ENCODE data around the gene CYP3A4. TPM values are rescaled to one million over a fixed set of nuclear protein-coding genes. Genes with fewer than 3 reads are reported as not detected.
"Not testable (repeated sequence)": the region's sequence is repeated elsewhere in the genome, so short reads cannot be mapped to it uniquely, and the experiment has no call there.

CYP3A4 gene
- total RNA-seq: not detected in 2 replicates

DNA sequence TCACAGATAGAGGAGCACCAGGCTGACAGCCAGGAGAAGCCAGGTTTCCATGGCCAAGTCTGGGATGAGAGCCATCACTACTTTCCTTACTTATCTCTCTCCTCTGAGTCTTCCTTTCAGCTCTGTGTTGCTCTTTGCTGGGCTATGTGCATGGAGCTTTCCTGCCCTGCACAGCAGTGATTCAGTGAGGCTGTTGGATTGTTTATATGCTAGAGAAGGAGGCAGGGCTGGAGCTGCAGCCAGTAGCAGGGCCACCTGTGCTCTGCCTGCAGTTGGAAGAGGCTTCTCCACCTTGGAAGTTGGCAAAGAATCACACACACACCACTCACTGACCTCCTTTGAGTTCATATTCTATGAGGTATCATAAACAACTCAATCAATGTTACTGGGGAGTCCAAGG is at the start of gene CYP3A4:
Gene CYP3A4 (minus strand): TSS at position 178 of the 400 bp plus-strand sequence. CDS start 103 bp downstream, at position 75.
- DNase-seq (ENCODE audit: low read depth, low spot score): no peak

DNA sequence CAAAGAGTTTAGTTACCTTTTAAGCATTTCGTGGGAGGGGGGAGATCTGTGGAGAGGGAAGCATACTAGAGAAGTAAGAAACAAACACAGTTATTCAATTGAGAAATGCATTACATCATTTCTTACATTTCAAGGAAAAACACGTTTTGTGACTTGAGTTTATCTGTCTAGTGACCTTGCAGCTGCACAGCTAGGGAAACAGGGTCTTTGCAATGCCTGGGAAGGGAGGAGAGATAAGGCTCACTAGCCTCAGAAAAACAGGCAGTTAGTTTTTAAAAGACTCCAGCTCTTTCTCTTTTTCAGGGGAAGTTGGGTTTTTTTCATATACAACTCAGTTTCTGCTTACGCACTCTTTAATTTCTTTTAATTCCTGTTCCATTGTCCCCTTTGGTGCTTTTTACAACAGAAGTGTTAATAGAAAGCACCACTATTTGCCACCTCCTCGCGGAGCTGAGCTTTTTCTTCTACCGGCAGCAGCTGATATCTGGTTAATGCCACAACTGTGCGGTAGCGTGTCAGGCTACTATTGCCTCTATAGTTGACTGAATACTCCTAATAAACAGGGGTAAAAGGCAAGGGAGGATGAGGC is 49.4 kb upstream of the CYP3A4 start:
- no peak for DNase-seq (ENCODE audit: low read depth, low spot score)

DNA sequence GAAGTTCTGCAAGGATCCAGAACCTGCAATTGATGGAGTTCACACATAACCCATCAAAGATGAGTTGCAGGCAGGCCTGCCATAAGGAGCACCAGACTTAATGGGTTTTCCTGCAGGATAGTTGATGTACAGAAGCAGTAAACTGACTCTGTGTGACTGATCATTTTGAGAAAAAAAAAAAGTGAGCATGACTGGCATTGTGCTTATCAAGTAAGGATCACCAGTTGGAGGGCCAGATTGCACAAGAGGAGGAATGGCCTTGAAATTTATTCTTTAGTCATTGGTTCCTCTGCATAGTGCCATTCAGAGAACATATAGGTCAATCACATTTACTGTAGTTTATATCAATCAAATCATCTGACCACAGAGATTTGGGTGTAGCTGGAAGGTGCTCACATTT is 47.6 kb upstream of the CYP3A4 start:
- DNase-seq (ENCODE audit: low read depth, low spot score): no peak

DNA sequence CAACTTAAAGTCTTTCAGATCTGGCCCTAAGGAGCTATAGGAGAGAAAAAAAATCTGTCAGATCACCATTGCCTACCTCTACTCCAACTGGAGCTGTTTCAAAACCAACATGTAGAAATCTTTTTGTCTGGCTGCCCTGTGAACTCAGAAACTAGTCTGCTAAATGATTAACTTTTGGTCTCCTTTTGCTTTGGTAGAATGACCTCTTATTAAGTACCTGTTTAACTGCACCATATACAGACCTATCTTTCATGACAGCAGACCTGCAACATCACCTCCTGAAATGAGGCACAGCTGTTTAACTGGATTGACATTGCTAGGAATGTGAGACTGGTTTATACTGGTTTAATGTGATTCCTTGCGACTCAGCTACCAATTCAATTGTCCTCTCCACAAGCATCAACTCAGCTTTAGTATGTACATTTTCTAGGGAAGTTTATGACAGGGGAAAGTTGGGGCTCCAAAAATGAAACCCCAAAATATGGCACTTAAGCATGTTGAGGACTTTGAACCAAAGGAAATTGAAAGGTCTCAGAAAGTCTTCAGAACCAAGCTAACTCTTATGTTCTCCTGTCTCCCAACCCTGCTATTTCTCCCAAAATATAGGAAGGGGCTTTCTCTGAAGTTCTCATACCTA is 45.7 kb upstream of the CYP3A4 start:
- DNase-seq (ENCODE audit: low read depth, low spot score): no peak

DNA sequence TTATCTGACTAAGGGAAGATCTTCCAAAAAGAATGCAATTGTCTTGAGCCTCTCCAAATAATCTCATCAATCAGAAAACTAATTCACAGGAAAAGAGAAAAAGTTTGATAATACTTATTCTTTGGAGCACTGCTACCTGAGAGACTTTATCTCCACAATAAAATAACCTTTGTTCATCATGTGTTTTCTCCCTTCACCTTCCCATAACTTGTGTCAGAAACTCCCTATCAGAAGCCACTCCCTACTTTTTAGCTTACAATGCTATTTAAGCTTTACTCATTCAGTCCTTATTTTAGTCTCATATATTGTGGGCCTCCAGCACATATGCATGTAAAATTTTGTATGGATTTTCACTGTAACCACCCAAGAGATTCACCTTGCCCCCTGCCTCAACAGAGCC is 44.8 kb upstream of the CYP3A4 start:
- no peak for DNase-seq (ENCODE audit: low read depth, low spot score)

DNA sequence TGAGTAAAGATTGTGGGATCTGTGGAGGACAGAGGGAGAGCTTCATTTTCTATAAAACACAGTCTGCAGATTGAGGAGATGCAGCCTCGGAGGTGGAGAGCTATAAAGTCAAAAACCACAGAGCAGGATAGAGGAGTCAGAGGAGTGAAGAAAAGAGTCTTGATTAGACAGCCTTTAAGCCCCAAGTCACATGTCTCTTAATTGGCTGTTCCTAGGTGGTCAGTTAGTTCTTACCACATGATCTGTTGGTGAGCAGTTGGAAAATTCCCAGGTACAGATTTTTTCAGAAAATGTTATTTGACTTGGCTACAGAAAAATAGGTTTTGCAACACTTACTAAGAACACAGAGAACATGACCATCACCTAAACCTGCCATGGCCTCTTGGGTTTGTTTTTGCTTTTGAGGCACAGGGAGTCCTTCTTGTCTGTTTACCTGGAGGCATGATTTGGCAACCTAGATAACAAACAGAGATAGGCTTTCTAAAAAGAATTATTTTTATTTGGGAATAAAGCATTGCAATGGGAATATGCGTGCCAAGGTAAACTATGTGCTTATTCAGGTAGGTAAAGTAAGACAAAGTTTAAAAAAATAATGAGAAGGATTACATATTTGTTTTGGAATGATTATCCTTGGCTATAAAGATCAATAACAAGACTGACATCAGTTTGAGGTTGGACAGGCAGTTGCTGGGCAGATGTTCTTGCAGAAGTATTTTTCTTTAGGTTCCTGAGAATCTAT is 43.2 kb upstream of the CYP3A4 start:
- no peak for DNase-seq (ENCODE audit: low read depth, low spot score)

DNA sequence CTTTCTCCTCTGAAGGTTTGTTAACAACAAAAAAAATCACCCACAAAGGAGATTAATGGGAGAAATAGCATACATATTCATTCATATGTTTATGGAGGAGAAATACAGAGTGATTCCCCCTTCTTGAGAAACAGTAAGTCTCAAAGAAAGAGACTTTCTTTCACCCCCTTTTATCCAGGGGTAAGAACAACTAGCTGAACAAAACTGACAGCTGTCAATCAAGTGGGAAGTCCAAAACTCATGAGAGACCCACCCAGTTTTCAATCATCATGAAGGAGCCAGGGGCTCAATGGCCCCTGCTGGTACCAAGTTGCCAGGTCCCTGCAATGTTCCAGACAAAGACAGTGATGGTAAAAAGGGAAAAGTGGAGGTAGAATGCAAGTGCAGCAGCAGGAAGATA is 41.9 kb upstream of the CYP3A4 start:
- no peak for DNase-seq (ENCODE audit: low read depth, low spot score)

DNA sequence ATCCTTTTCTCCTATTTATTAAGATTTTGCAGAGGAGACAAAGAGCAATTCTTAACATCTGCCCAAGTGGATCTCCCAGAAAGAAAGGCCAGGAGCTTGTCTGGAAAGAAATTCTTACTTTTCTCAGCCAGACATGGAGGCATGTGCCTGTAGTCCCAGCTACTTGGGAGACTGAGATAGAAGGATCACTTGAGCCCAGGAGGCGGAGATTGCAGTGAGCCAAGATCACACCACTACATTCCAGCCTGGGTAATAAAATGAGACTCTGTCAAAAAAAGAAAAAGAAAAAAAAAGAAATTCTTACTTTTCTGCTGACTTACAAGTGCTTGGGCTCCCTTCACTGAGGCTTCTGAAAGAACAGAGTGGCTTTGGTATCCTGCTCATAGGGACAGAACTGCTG is 41.5 kb upstream of the CYP3A4 start:
- DNase-seq (ENCODE audit: low read depth, low spot score): no peak

DNA sequence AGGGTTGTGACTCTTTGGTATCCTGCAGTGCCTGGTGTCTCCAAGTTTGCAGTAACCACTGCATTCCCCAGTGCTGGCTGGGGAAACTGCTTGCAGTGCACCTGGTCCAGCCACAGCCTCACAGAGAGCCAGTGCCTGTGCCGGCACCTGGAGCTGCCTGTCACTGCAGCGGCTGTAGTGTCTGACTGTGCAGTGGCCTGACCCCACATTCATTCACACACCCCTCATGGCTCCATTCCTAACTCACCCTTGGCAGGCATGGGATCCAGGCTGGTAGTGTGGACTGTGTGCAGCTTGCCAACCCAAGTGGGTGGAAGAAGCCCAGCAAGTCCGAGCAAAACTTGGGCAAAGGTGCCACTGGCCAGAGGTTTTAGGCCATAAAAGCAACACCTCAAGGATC is 40.1 kb upstream of the CYP3A4 start:
- DNase-seq (ENCODE audit: low read depth, low spot score): no peak

DNA sequence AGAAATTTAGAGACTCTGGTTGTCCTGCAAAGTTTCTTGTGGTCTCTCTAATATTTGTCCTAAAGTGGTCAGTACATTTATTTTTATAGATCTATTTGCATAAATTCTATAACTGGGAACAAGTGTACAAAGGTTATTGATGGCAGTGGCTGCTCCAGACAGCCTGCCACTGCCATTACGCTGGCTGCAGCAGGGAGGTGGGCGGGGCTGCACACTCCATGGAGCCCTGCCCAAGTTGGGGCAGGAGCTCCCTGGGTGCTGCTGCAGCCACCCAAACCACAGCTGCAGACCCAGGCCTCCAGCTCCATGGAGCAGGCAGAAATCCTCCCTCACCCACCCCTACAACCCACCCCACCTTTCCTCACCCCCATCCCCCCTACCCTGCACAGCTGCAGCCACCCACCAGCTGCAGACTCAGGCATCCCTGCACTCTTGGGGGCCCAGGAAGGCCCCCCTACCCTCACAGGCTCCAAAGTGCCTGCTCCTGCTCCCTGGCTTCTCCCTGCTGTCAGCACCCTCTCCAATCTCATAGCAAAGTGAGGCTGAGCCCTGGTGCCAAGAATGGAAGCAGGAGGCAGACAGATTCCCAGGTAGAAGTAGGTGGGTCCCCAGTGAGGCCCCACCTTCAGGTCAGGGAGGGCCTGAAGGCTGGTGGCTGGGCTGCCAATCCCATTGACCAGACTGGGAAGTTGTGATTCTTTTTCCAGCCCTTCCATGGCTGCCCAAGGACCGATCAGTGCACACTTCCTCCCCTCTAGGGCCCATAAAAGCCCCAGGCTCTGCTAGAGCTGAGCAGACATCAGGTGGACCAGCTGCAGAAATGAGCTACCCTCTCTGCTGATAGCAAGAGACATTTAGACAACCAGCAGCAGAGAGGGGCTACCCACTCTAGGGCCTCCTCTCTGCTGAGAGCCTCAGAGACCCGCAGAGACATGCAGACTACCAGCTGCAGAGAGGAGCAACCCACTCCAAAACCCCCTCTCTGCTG is 39.0 kb upstream of the CYP3A4 start:
- DNase-seq (ENCODE audit: low read depth, low spot score): no peak

DNA sequence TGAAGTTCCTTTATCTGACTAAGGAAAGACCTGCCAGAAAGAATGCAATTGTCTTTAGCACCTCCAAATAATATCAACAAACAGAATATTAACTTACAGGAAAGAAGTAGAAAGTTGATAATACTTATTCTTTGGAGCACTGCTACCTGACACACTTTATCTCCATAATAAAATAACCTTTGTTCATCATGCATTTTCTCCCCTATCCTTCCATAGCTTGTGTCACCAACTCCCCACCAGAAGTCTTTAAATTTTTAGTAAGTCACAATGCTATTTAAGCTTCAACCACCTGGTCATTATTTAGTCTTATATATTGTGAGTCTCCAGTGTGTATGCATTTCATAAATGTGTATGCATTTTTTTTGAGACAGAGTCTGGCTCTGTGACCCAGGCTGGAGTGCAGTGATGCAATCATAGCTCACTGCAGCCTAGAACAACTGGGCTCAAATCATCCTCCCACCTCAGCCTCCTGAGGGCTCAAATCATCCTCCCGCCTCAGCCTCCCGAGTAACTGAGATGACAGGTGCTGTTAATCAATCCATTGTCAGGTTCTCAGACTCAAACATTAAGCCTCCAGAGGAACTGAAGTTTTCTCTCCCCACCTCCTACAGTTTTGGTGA is 36.5 kb upstream of the CYP3A4 start:
- DNase-seq (ENCODE audit: low read depth, low spot score): no peak

DNA sequence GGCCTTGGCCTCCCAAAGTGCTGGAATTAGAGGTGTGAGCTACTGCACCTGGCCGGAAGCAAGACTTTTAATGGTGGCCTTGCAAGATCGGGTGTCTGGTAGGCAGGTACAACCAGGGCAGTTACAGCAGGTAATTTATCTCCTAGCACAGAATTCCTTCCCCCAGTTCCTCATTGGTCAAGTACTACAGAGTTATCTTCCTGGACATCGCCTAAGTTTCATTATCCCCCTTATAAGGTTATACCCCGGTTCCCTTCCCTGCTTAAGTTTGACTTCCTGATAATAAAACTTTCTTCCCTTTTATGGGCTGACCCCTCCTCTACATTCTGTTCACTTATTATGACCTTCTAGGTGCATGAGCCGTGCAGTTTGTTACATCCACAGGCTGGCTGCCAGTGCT is 24.8 kb upstream of the CYP3A4 start:
- no peak for DNase-seq (ENCODE audit: low read depth, low spot score)

DNA sequence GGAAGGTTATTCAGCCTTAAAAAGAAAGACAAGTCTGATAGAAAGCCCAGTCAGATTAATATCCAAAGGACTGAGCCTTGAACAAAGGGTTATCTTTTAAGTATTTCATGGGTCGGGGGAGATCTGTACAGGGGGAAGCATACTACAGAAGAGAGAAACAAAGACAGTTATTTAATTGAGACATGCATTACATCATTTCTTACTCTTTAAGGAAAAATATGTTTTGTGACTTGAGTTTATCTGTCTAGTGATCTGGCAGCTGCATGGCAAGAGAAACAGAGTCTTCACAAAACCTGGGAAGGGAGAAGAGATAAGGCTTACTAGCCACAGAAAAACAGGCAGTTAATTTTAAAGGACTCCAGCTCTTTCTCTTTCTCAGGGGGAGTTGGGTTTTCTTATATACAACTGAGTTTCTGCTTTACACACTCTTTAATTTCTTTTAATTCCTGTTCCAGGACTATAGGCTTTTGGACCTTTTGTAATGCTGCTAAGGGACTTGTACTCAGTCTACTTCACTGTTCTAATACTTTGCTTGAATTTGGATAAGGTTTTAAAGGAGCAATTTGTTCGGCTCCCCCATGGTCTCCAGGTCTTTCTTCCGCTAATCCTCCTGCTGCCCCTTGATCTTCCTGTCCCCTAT is 23.0 kb upstream of the CYP3A4 start:
- no peak for DNase-seq (ENCODE audit: low read depth, low spot score)

DNA sequence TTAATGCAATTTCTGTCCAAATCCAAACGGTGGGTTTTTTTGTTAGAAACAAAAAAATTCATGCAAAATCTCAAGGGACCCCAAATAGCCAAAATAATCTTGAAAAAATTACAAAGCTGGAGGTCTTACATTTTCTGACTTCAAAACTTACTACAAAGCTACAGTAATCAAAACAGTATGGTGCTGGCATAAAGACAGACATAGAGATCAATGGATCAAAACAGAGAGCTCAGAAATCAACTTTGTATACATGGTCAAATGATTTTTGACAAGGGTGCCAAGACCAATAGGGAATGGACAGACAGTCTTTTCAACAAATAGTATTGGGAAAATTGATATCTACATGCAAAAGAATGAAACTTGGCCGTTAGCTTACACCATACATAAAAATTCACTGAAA is 21.7 kb upstream of the CYP3A4 start:
- no peak for DNase-seq (ENCODE audit: low read depth, low spot score)

DNA sequence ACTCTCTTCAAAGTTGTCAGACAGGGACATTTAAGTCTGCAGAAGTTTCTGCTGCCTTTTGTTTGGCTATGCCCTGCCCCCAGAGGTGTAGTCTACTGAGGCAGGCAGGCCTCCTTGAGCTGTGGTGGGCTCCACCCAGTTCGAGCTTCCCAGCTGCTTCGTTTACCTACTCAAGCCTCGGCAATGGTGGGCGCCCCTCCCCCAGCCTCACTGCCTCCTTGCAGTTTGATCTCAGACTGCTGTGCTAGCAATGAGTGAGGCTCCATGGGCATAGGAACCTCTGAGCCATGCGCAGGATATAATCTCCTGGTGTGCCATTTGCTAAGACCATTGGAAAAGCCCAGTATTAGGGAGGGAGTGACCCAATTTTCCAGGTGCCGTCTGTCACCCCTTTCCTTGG is 19.1 kb upstream of the CYP3A4 start:
- not testable (repeated sequence) for DNase-seq (ENCODE audit: low read depth, low spot score)

DNA sequence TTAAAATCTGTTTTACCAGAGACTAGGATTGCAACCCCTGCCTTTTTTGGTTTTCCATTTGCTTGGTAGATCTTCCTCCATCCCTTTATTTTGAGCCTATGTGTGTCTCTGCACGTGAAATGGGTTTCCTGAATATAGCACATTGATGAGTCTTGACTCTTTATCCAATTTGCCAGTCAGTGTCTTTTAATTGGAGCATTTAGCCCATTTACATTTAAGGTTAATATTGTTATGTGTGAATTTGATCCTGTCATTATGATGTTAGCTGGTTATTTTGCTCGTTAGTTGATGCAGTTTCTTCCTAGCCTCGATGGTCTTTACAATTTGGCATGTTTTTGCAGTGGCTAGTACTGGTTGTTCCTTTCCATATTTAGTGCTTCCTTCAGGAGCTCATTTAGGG is 17.4 kb upstream of the CYP3A4 start:
- DNase-seq (ENCODE audit: low read depth, low spot score): not testable (repeated sequence)

DNA sequence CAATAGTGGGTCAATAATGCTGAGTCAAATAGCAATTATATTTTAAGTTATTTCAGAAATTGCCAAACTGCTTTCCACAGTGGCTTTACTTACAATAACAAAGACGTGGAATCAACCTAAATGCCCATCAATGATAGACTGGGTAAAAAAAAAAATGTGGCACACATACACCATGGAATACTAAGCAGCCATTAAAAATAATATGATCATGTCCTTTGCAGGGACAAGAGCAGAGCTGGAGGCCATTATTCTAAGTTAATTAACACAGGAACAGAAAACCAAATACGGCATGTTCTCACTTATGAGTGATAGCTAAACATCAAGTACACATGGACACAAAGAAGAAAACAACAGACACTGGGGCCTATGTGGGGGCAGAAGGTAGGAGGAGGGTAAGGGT is 15.0 kb upstream of the CYP3A4 start:
- no peak for DNase-seq (ENCODE audit: low read depth, low spot score)

DNA sequence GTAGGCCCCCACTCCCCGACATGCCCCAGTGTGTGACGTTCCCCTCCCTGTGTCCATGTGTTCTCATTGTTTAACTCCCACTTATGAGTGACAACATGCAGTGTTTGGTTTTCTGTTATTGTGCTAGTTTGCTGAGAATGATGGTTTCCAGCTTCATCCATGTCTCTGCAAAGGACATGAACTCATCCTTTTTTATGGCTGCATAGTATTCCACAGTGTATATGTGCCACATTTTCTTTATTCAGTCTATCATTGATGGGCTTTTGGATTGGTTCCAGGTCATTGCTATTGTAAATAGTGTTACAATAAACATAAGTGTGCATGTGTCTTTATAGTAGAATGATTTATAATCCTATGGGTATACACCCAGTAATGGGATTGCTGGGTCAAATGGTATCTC is 11.9 kb upstream of the CYP3A4 start:
- not testable (repeated sequence) for DNase-seq (ENCODE audit: low read depth, low spot score)

DNA sequence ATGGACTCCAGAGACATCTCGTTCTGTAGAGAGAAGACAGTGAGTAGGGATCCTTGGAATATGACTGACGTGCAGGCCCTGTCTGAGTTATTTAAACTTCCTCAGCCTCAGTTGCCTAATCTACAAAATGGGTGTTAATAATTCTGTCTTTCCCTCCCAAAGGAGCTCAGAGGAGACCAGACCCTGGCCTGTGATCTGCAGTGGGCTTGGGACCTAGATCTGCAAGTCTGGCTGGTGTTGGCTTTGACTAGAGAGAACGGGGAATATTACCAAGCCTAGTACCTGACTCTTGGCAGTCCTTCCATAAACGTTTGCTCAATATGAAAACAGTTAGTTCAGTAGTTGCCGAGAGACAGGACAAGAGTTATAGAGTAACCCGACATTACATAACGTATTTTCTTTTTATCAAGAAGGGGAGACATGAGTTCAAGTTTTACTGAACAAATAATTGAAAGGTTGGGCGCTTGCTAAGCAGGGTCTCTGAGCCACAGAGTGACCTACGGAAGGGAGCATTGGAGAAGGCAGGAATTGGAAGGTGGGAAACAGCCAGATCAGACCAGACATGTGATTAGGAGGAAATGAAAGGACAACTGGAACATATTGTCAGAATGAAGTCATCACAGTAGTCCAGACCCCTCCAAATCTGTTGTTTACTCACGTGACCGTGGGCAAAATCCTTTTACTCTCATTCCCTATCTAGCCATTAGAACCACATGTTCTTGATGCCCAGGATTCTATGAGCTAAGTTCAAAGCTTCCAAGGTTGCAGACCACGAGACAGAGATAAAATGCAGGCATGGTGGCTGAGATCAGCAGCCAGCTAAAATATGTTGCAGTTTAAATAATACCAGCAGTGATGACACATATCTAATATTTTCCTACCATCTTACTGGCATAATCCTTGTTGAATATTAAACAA is 10.9 kb upstream of the CYP3A4 start:
- no peak for DNase-seq (ENCODE audit: low read depth, low spot score)

DNA sequence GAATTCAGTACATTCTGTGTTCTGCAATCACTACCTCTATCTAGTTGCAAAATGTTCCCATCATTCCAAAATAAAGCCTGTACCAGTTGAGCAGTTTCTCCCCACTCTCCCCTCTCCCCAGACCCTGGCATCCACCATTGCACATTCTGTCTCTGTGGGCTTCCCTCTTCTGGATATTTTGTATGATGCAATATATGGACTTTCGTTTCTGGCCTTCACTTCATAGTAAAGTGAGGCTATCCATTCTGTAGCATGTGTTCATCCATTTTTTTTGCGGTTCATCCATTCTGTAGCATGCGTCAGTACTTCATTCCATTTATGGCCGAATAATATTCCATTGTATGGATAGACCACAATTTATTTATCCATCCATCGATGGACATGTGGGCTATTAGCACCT is 9.5 kb upstream of the CYP3A4 start:
- no peak for DNase-seq (ENCODE audit: low read depth, low spot score)
